Muscle layer of duodenum (tissue), 2 donors: ENCODE measurements around the gene NUDT16L1.

Experiments used
- H3K27ac ChIP-seq: one replicate; pipeline ENCODE4 v1.7.0; 2013; ENCODE audit warnings: mild to moderate bottlenecking, low read length
- H3K27me3 ChIP-seq: one replicate; pipeline ENCODE4 v1.7.0; 2013; ENCODE audit warnings: low read depth, mild to moderate bottlenecking, control low read depth, low read length
- H3K36me3 ChIP-seq, 2 donors: one replicate each; pipeline ENCODE4 v1.7.0; 2013; ENCODE audit warnings: low read length in 2 of 2, control low read depth in 1 of 2, mild to moderate bottlenecking in 1 of 2; ENCODE audit not compliant: insufficient read depth in 2 of 2, control insufficient read depth in 1 of 2
- H3K4me1 ChIP-seq, 2 donors: one replicate each; pipeline ENCODE4 v1.7.0; 2013; ENCODE audit warnings: low read length in 2 of 2, mild to moderate bottlenecking in 2 of 2, control low read depth in 1 of 2, moderate library complexity in 1 of 2; ENCODE audit not compliant: insufficient read depth in 2 of 2, control insufficient read depth in 1 of 2
- H3K4me3 ChIP-seq, 2 donors: one replicate each; pipeline ENCODE4 v1.7.0; 2013; ENCODE audit warnings: low read length in 2 of 2, low read depth in 1 of 2, mild to moderate bottlenecking in 1 of 2
- H3K9me3 ChIP-seq, 2 donors: one replicate each; pipeline ENCODE4 v1.7.0; 2013; ENCODE audit warnings: low read length in 2 of 2, control low read depth in 1 of 2, mild to moderate bottlenecking in 1 of 2; ENCODE audit not compliant: control insufficient read depth in 1 of 2
- donor health status: healthy.

Gene NUDT16L1

GRCh38 chr16:4679156-4679849 lies 14.1 kb upstream of the NUDT16L1 start:
- Histone ChIP-seq H3K36me3 (peaks cover 3 to 81% of the 10 kb centered on the region in 2 donors), H3K27ac (peak overlapping the region; percentile 77), H3K27me3 (no peaks in the 10 kb centered on the region), H3K9me3 (no peaks in the 10 kb centered on the region), H3K4me1 (peaks cover 0 to 5% of the 10 kb centered on the region in 2 donors), H3K4me3 (peak overlapping the region in 1 of 2 donors; percentile 38)

- Histone ChIP-seq H3K36me3 (peaks cover 11 to 88% of the 10 kb centered on the region in 2 donors), H3K27ac (peak overlapping the region; percentile 77), H3K4me3 (peak overlapping the region; percentile 38 to 48), H3K9me3 (no peaks in the 10 kb centered on the region), H3K27me3 (no peaks in the 10 kb centered on the region), H3K4me1 (peaks cover 0 to 5% of the 10 kb centered on the region in 2 donors)
Observed at GRCh38 chr16:4679850-4680636, 13.3 kb upstream of the NUDT16L1 start.

GRCh38 chr16:4680673-4681470 lies 12.5 kb upstream of the NUDT16L1 start:
- H3K9me3 ChIP-seq, result no peaks in the 10 kb centered on the region
- H3K4me3 ChIP-seq, result peak overlapping the region; percentile 38 to 48
- H3K36me3 ChIP-seq, result peaks cover 16 to 92% of the 10 kb centered on the region in 2 donors
- H3K27me3 ChIP-seq, result no peaks in the 10 kb centered on the region
- peaks cover 0 to 5% of the 10 kb centered on the region in 2 donors for H3K4me1 ChIP-seq
- H3K27ac ChIP-seq, result peak overlapping the region; percentile 77

- H3K27ac ChIP-seq, result no peak overlapping the region
- no peaks in the 10 kb centered on the region for H3K9me3 ChIP-seq
- no peaks in the 10 kb centered on the region for H3K27me3 ChIP-seq
- peaks cover 0 to 5% of the 10 kb centered on the region in 2 donors for H3K4me1 ChIP-seq
- peaks cover 16 to 92% of the 10 kb centered on the region in 2 donors for H3K36me3 ChIP-seq
- no peak overlapping the region for H3K4me3 ChIP-seq
Observed at GRCh38 chr16:4681471-4682083, 11.8 kb upstream of the NUDT16L1 start.

GRCh38 chr16:4682084-4682591 lies 11.2 kb upstream of the NUDT16L1 start:
- no peaks in the 10 kb centered on the region for H3K9me3 ChIP-seq
- peaks cover 0 to 5% of the 10 kb centered on the region in 2 donors for H3K4me1 ChIP-seq
- H3K36me3 ChIP-seq, result peaks cover 16 to 92% of the 10 kb centered on the region in 2 donors
- H3K27me3 ChIP-seq, result no peaks in the 10 kb centered on the region
- H3K4me3 ChIP-seq, result no peak overlapping the region
- H3K27ac ChIP-seq, result no peak overlapping the region

GRCh38 chr16:4682616-4683254 lies 10.6 kb upstream of the NUDT16L1 start:
- Histone ChIP-seq H3K4me1 (peaks cover 0 to 5% of the 10 kb centered on the region in 2 donors), H3K9me3 (no peaks in the 10 kb centered on the region), H3K4me3 (no peak overlapping the region), H3K27me3 (no peaks in the 10 kb centered on the region), H3K36me3 (peaks cover 19 to 92% of the 10 kb centered on the region in 2 donors), H3K27ac (no peak overlapping the region)

GRCh38 chr16:4683255-4684057 lies 9.9 kb upstream of the NUDT16L1 start:
- H3K27ac ChIP-seq, result no peak overlapping the region

GRCh38 chr16:4684058-4684715 lies 9.2 kb upstream of the NUDT16L1 start:
- no peaks in the 10 kb centered on the region for H3K27me3 ChIP-seq
- peaks cover 25 to 94% of the 10 kb centered on the region in 2 donors for H3K36me3 ChIP-seq
- no peak overlapping the region for H3K4me3 ChIP-seq
- H3K27ac ChIP-seq, result no peak overlapping the region
- H3K4me1 ChIP-seq, result no peaks in the 10 kb centered on the region
- no peaks in the 10 kb centered on the region for H3K9me3 ChIP-seq

More at GRCh38 chr16:4683255-4684057, 9.9 kb upstream of the NUDT16L1 start:
- H3K36me3 ChIP-seq, result peaks cover 21 to 92% of the 10 kb centered on the region in 2 donors
- H3K4me3 ChIP-seq, result no peak overlapping the region
- peaks cover 0 to 5% of the 10 kb centered on the region in 2 donors for H3K4me1 ChIP-seq
- H3K9me3 ChIP-seq, result no peaks in the 10 kb centered on the region
- H3K27me3 ChIP-seq, result no peaks in the 10 kb centered on the region

GRCh38 chr16:4684763-4685162 lies 8.6 kb upstream of the NUDT16L1 start:
- Histone ChIP-seq H3K4me3 (no peak overlapping the region), H3K27me3 (no peaks in the 10 kb centered on the region), H3K9me3 (no peaks in the 10 kb centered on the region), H3K27ac (no peak overlapping the region), H3K36me3 (peaks cover 25 to 96% of the 10 kb centered on the region in 2 donors), H3K4me1 (no peaks in the 10 kb centered on the region)
